Body of pancreas (tissue), 4 donors: Measurements from ENCODE around the gene FGF3.

Experiments used
- POLR2A ChIP-seq, 3 donors: fragments of 450-650 bp; IDR thresholded peaks; one replicate each; pipeline ENCODE4 v1.6.1; 2016; ENCODE audit warnings: antibody characterized with exemption in 3 of 3, mild to moderate bottlenecking in 2 of 3
- TF ChIP-seq, protein P1 (sequence below), 7 experiments: fragments of 450-650 bp in 4 of 7; fragments of 200-600 bp in 3 of 7; sonication (generic) in 3 of 7; IDR thresholded peaks; one replicate each; pipeline ENCODE4 v1.5.1; 2016 to 2019; ENCODE audit warnings: antibody characterized with exemption in 7 of 7

DNA sequence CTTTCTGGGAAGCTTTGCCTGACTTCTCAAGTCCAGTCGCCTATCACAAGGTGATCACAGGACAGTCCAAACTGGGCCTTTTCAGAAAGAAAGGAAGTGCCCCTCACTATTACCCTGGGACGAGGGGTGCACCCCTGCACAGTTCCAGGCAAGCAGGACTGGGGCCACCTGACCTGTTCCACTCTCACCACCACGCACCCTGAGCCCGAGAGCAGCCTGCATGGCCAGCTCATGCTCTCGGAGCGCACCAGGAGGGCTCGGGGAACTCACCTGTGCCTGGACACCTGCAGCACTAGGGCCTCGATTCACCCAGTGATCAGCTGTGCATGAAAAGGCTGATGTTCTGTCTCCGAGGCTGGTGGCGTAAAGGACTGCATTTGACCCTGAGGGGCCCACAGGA lies 31.3 kb downstream of the FGF3 start:
- TF ChIP-seq, protein P1, sequence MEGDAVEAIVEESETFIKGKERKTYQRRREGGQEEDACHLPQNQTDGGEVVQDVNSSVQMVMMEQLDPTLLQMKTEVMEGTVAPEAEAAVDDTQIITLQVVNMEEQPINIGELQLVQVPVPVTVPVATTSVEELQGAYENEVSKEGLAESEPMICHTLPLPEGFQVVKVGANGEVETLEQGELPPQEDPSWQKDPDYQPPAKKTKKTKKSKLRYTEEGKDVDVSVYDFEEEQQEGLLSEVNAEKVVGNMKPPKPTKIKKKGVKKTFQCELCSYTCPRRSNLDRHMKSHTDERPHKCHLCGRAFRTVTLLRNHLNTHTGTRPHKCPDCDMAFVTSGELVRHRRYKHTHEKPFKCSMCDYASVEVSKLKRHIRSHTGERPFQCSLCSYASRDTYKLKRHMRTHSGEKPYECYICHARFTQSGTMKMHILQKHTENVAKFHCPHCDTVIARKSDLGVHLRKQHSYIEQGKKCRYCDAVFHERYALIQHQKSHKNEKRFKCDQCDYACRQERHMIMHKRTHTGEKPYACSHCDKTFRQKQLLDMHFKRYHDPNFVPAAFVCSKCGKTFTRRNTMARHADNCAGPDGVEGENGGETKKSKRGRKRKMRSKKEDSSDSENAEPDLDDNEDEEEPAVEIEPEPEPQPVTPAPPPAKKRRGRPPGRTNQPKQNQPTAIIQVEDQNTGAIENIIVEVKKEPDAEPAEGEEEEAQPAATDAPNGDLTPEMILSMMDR (IDR thresholded peaks at IDR 0.05) = no peak
- TF ChIP-seq POLR2A (IDR thresholded peaks at IDR 0.05) = no peak
